H7 (cell line): ENCODE results near the gene BMF. TPM values are rescaled to one million over a fixed set of nuclear protein-coding genes. Genes with fewer than 3 reads are reported as not detected.
"Not testable (repeated sequence)": the region's sequence is repeated elsewhere in the genome, so short reads cannot be mapped to it uniquely, and the experiment has no call there.

Experiments used
- DNase-seq: peaks from one replicate; pipeline ENCODE4 v3.0.0; 2012
- H3K27me3 ChIP-seq: 2 replicates; pipeline ENCODE4 v1.6.0; 2011; ENCODE audit warnings: mild to moderate bottlenecking, low read length; ENCODE audit not compliant: control insufficient read depth, insufficient read depth
- H3K36me3 ChIP-seq: replicated peaks from 2 replicates; pipeline ENCODE4 v1.5.1; 2011; ENCODE audit warnings: low read length; ENCODE audit not compliant: control insufficient read depth, insufficient read depth
- H3K4me3 ChIP-seq: 2 replicates; pipeline ENCODE4 v1.5.1; 2011; ENCODE audit warnings: low read depth, mild to moderate bottlenecking, control low read depth, low read length, moderate library complexity; ENCODE audit not compliant: insufficient read depth
- total RNA-seq: library from RNA; depleted of rRNA; stranded (reverse); fragments of >200 nt; shearing (Covaris generic); gene quantifications from 2 replicates; pipeline ENCODE4 v1.2.3, GENCODE V29; 2014

The BMF gene
- total RNA-seq, 1 experiment from 2014 or later, result 12.4 TPM

- Histone ChIP-seq H3K27me3 (no peaks in the 10 kb centered on the region), H3K36me3 (no peaks in the 10 kb centered on the region; the same call in 1 of the 2 replicates), H3K4me3 (no peak overlapping the region)
- no peak for DNase-seq
Measured at GRCh38 chr15:40090774-40091455, 17.8 kb downstream of the BMF start.

DNA sequence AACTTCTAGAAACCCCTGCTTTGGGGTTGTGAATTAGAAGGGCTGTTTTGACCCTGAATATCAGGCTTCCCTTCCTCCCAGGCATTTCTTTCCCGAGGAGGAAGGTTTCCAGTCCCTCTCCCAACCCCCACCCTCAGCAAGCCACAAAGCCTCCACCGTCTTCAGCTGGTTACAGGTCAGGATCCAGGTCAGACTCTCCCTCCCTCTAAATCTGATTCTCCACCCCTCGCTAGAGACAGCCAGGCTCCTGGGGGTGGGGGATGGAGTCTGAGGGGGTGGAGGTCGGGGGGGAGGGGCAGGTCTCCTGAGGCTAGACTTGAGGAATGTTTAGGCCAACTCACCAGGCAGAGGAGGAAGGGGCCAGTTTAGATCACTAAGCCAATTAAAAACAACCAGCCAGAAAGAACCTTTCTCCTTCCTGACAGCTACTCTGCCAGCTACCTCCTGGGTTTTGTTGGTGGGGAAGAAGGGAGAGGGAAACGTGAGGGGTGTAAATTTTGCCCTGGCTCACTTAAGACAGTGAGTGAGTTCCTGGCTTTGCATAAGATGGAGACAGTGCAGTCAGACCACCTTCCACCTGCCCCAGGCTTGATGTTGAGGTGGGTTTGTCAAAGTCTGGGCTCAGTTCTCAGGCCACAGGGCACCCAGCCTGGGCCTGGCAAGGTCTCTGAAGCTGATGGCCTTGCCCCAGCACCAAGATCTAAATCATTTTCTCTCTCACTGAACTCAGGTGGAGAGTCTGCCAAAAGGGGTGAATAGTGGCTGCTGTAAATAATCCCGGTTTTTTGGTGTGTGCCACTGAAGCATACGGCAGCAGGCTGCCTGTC, 19.5 kb downstream of the BMF start:
- no peak overlapping the region for H3K4me3 ChIP-seq
- no peaks in the 10 kb centered on the region; the same call in 1 of the 2 replicates for H3K36me3 ChIP-seq
- H3K27me3 ChIP-seq, result no peaks in the 10 kb centered on the region
- DNase-seq, result peak; percentile 91

DNA sequence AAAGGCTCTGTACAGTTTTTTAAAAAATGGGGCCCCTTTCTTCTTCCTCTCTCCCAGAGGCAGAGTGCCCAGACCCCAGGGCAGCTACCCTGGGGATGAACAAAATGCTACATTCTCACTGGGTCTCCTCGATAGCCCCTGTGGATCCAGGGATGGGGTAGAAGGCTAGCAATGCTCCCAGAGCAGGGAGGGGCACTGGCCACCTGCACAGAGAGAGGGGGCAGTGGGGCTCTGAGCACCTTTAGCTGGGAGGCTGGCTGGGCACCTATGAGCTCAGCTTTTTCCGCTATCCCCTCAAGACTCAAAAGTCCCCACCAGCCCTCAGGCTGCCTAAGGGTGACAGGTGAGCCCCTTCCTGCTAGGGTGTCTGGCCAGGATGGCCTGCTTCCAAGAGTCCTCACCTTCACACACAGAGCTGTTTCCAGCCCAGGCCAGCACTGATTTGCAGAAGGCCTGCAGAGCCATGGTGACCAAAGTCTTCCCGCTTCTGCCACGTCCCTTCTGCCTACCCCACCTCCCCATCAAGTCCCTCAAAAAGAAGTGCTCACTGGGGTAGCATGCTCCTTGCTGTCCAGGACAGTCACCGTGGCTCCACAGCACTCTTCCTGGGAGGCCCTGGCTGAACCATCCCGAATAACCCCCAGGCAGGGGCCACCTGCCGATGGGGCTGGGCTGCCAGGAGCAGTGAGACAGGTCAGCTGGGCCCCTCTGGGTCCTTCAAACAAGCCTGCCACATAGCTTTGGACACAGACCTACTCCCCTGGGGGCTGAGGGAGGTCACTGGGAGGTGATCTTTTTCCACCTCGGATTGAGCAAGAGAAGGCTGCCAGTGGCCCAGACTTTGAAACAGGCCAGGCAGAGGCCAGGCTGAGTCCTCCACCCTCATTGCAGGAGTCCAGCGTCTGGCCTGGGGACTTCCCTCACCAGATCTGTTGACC, 20.4 kb downstream of the BMF start:
- H3K27me3 ChIP-seq, result no peaks in the 10 kb centered on the region
- peak; percentile 50 for DNase-seq
- H3K36me3 ChIP-seq, result no peaks in the 10 kb centered on the region
- H3K4me3 ChIP-seq, result no peak overlapping the region

GRCh38 chr15:40087068-40087810, 21.4 kb downstream of the BMF start:
- Histone ChIP-seq H3K4me3 (no peak overlapping the region), H3K36me3 (no peaks in the 10 kb centered on the region), H3K27me3 (peaks cover 2% of the 10 kb centered on the region; the same call in 1 of the 2 replicates)
- peak; percentile 58 for DNase-seq

GRCh38 chr15:40085266-40085665, 23.4 kb downstream of the BMF start:
- Histone ChIP-seq H3K36me3 (no peaks in the 10 kb centered on the region), H3K4me3 (no peak overlapping the region), H3K27me3 (peaks cover 7% of the 10 kb centered on the region)
- DNase-seq, result peak; percentile 22

GRCh38 chr15:40084650-40085049, 24.0 kb downstream of the BMF start:
- DNase-seq, result no peak
- Histone ChIP-seq H3K36me3 (no peaks in the 10 kb centered on the region), H3K27me3 (peaks cover 7% of the 10 kb centered on the region), H3K4me3 (no peak overlapping the region)

GRCh38 chr15:40082195-40082883, 26.3 kb downstream of the BMF start:
- H3K4me3 ChIP-seq, result no peak overlapping the region
- H3K27me3 ChIP-seq, result peaks cover 7% of the 10 kb centered on the region
- DNase-seq, result no peak
- H3K36me3 ChIP-seq, result no peaks in the 10 kb centered on the region

- Histone ChIP-seq H3K4me3 (no peak overlapping the region), H3K27me3 (peaks cover 7% of the 10 kb centered on the region), H3K36me3 (no peaks in the 10 kb centered on the region)
- DNase-seq, result peak; percentile 84
Measured at GRCh38 chr15:40081691-40082194, 26.9 kb downstream of the BMF start.

- no peak for DNase-seq
- Histone ChIP-seq H3K36me3 (no peaks in the 10 kb centered on the region), H3K4me3 (no peak overlapping the region), H3K27me3 (peaks cover 7% of the 10 kb centered on the region)
Measured at GRCh38 chr15:40080847-40081246, 27.8 kb downstream of the BMF start.

GRCh38 chr15:40080104-40080503, 28.6 kb downstream of the BMF start:
- H3K27me3 ChIP-seq, result peaks cover 7% of the 10 kb centered on the region

DNA sequence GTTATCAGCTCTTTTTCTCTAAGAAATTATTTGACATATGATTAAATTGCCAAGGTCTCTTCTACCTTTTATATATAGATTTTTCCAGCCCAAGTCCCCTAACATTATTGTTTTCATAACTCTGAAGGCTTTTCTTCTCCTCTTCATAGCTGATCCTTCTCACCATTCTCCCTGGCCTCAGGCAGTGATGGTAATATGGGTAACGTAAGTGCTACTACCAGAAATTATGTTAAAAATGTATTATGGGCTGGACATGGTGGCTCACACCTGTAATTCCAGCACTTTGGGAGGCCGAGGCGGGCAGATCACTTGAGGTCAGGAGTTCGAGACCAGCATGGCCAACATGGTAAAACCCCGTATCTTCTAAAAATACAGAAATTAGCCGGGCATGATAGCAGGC, 29.2 kb downstream of the BMF start:
- Histone ChIP-seq H3K4me3 (no peak overlapping the region), H3K36me3 (no peaks in the 10 kb centered on the region), H3K27me3 (peaks cover 7% of the 10 kb centered on the region)
- no peak for DNase-seq

More at GRCh38 chr15:40080104-40080503, 28.6 kb downstream of the BMF start:
- no peak for DNase-seq
- Histone ChIP-seq H3K4me3 (no peak overlapping the region), H3K36me3 (no peaks in the 10 kb centered on the region)

DNA sequence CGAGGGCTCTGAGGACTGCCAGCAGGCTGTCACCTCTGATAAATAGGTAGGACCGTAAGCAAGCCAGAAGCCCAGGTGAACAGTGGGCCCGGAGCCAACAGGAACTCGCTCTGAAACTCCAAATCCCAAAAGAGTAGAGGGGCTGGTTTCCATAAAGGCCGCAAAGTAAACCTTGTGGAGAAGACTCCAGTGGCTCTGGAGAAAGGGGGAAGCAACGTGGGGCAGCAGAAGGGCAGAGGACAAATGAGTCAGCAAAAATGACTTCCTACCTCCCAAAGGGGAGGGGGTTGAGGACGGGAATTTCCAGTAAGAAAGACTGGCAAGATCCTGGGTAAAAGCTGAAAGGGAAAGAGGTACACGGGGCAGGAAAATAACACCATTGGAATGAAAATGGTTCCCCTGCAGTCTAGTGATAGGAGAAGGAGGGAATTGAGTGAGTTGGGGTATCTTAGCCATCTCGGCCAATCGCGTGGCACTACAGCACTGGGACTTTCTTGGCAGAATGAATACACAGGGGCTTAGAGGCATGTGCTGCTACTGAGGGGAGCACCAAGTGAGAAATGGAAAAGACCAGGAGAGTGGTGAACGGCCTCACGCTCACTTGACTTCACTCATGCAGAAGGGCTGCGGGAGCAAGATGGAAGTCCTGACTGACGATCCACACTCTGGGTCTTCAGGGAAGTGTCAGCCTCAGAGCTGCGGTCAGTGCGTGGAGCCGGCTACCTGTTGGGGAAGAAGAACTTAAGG, 33.2 kb downstream of the BMF start:
- Histone ChIP-seq H3K4me3 (no peak overlapping the region), H3K27me3 (no peaks in the 10 kb centered on the region), H3K36me3 (no peaks in the 10 kb centered on the region)
- no peak for DNase-seq

- H3K36me3 ChIP-seq, H3K27me3 ChIP-seq, DNase-seq, H3K4me3 ChIP-seq: not testable (repeated sequence)
Measured at GRCh38 chr15:40074656-40075055, 34.0 kb downstream of the BMF start.
